ENCODE results near the gene NRXN3. TPM values are rescaled to one million over a fixed set of nuclear protein-coding genes. Genes with fewer than 3 reads are reported as not detected.
A peak's percentile ranks its signal among the peaks of the same experiment; 100 is the strongest.
"Not testable (repeated sequence)": the region's sequence is repeated elsewhere in the genome, so short reads cannot be mapped to it uniquely, and the experiment has no call there.

NRXN3 gene
- total RNA-seq, 2 experiments from 2014 or later, result not detected

GRCh38 chr14:78566026-78566858, 396.1 kb downstream of the NRXN3 start:
- H3K36me3 Mint-ChIP-seq, result no peaks in the 10 kb centered on the region
- H3K9me3 Mint-ChIP-seq, result no peaks in the 10 kb centered on the region
- CTCF ChIA-PET, result interaction anchor here (0.6 to 2.6 kb wide), 16 partner anchors 9 to 912 kb away, joined by 3 to 25 read pairs (median 4); no protein-coding TSS in a partner anchor
- intact Hi-C loops (cut with micrococcal nuclease), result loop anchor here (1.0 to 2.0 kb wide), 2 partner anchors 118 to 703 kb away; no protein-coding TSS in a partner anchor
- POLR2A ChIA-PET, result no interaction called here
- H3K4me1 Mint-ChIP-seq (ENCODE audit: low read depth), result no peaks in the 10 kb centered on the region
- H3K4me3 Mint-ChIP-seq, result no peak overlapping the region
- DNase-seq, result peak; percentile 75
- H3K27ac Mint-ChIP-seq, result no peak overlapping the region
- H3K27me3 Mint-ChIP-seq, result no peaks in the 10 kb centered on the region

- DNase-seq, result no peak
- intact Hi-C loops (cut with micrococcal nuclease), result loop anchor here (1.0 to 2.0 kb wide), 2 partner anchors 119 to 704 kb away; no protein-coding TSS in a partner anchor
- Mint-ChIP-seq H3K27me3 (no peaks in the 10 kb centered on the region), H3K4me1 (ENCODE audit: low read depth) (no peaks in the 10 kb centered on the region), H3K9me3 (no peaks in the 10 kb centered on the region), H3K36me3 (no peaks in the 10 kb centered on the region), H3K4me3 (no peak overlapping the region), H3K27ac (no peak overlapping the region)
- CTCF ChIA-PET, result interaction anchor here (0.6 to 2.6 kb wide), 17 partner anchors 10 to 913 kb away, joined by 3 to 25 read pairs (median 4); no protein-coding TSS in a partner anchor
- POLR2A ChIA-PET, result no interaction called here
These were observed 396.6 kb downstream of the NRXN3 start for GRCh38 chr14:78566859-78567172.

GRCh38 chr14:78567343-78567742, 397.2 kb downstream of the NRXN3 start:
- no peak for DNase-seq
- H3K4me3 Mint-ChIP-seq, result no peak overlapping the region
- H3K4me1 Mint-ChIP-seq (ENCODE audit: low read depth), result no peaks in the 10 kb centered on the region
- no peaks in the 10 kb centered on the region for H3K36me3 Mint-ChIP-seq
- H3K27ac Mint-ChIP-seq, result no peak overlapping the region
- peaks cover 2% of the 10 kb centered on the region for H3K9me3 Mint-ChIP-seq
- ChIA-PET CTCF (interaction anchor here (0.7 to 2.6 kb wide), 6 partner anchors 31 to 914 kb away, joined by 3 to 25 read pairs (median 6); no protein-coding TSS in a partner anchor), POLR2A (no interaction called here)
- H3K27me3 Mint-ChIP-seq, result no peaks in the 10 kb centered on the region
- intact Hi-C loops (cut with micrococcal nuclease), result loop anchor here (2.0 kb wide), 1 partner anchor 705 kb away; no protein-coding TSS in a partner anchor

GRCh38 chr14:78573736-78574135, 403.6 kb downstream of the NRXN3 start:
- H3K27me3 Mint-ChIP-seq; H3K36me3 Mint-ChIP-seq; POLR2A ChIA-PET; H3K27ac Mint-ChIP-seq; H3K4me1 Mint-ChIP-seq (ENCODE audit: low read depth); DNase-seq; CTCF ChIA-PET; intact Hi-C loops (cut with micrococcal nuclease); H3K4me3 Mint-ChIP-seq: not testable (repeated sequence)
- H3K9me3 Mint-ChIP-seq, result peaks cover 23% of the 10 kb centered on the region

GRCh38 chr14:78576437-78577166, 406.4 kb downstream of the NRXN3 start:
- Mint-ChIP-seq H3K27ac (no peak overlapping the region), H3K9me3 (peaks cover 23% of the 10 kb centered on the region), H3K36me3 (peaks cover 6% of the 10 kb centered on the region), H3K4me1 (ENCODE audit: low read depth) (no peaks in the 10 kb centered on the region), H3K27me3 (no peaks in the 10 kb centered on the region), H3K4me3 (no peak overlapping the region)
- no peak for DNase-seq
- ChIA-PET POLR2A (no interaction called here), CTCF (no interaction called here)
- intact Hi-C loops (cut with micrococcal nuclease), result no loop called here

GRCh38 chr14:78581229-78581628, 411.1 kb downstream of the NRXN3 start:
- no peak for DNase-seq
- Mint-ChIP-seq H3K27me3 (peaks cover 2% of the 10 kb centered on the region), H3K27ac (no peak overlapping the region), H3K4me3 (no peak overlapping the region), H3K36me3 (no peaks in the 10 kb centered on the region), H3K4me1 (ENCODE audit: low read depth) (no peaks in the 10 kb centered on the region), H3K9me3 (no peaks in the 10 kb centered on the region)
- ChIA-PET CTCF (no interaction called here), POLR2A (no interaction called here)
- intact Hi-C loops (cut with micrococcal nuclease), result no loop called here

GRCh38 chr14:78586681-78587080, 416.5 kb downstream of the NRXN3 start:
- CTCF ChIA-PET, result interaction anchor here (0.9 to 1.1 kb wide), 2 partner anchors 11 to 20 kb away, joined by 3 read pairs; no protein-coding TSS in a partner anchor
- Mint-ChIP-seq H3K36me3 (no peaks in the 10 kb centered on the region), H3K27me3 (peaks cover 2% of the 10 kb centered on the region), H3K4me3 (no peak overlapping the region), H3K9me3 (no peaks in the 10 kb centered on the region), H3K27ac (no peak overlapping the region), H3K4me1 (ENCODE audit: low read depth) (no peaks in the 10 kb centered on the region)
- no peak for DNase-seq
- intact Hi-C loops (cut with micrococcal nuclease), result no loop called here
- POLR2A ChIA-PET, result no interaction called here

- H3K36me3 Mint-ChIP-seq, result no peaks in the 10 kb centered on the region
- POLR2A ChIA-PET, result no interaction called here
- intact Hi-C loops (cut with micrococcal nuclease), result no loop called here
- no peaks in the 10 kb centered on the region for H3K9me3 Mint-ChIP-seq
- no peak overlapping the region for H3K27ac Mint-ChIP-seq
- CTCF ChIA-PET, result no interaction called here
- no peaks in the 10 kb centered on the region for H3K4me1 Mint-ChIP-seq (ENCODE audit: low read depth)
- DNase-seq, result no peak
- no peak overlapping the region for H3K4me3 Mint-ChIP-seq
- no peaks in the 10 kb centered on the region for H3K27me3 Mint-ChIP-seq
These were observed 418.7 kb downstream of the NRXN3 start for GRCh38 chr14:78588906-78589305.

- no peak overlapping the region for H3K4me3 Mint-ChIP-seq
- ChIA-PET POLR2A (no interaction called here), CTCF (interaction anchor here (0.7 kb wide), 1 partner anchor 26 kb away, joined by 3 read pairs; no protein-coding TSS in a partner anchor)
- DNase-seq, result no peak
- H3K27me3 Mint-ChIP-seq, result no peaks in the 10 kb centered on the region
- H3K4me1 Mint-ChIP-seq (ENCODE audit: low read depth), result no peaks in the 10 kb centered on the region
- intact Hi-C loops (cut with micrococcal nuclease), result no loop called here
- H3K9me3 Mint-ChIP-seq, result no peaks in the 10 kb centered on the region
- no peak overlapping the region for H3K27ac Mint-ChIP-seq
- H3K36me3 Mint-ChIP-seq, result no peaks in the 10 kb centered on the region
These were observed 422.5 kb downstream of the NRXN3 start for GRCh38 chr14:78592616-78593219.

GRCh38 chr14:78593949-78594348, 423.8 kb downstream of the NRXN3 start:
- Mint-ChIP-seq H3K36me3 (no peaks in the 10 kb centered on the region), H3K27ac (no peak overlapping the region), H3K9me3 (no peaks in the 10 kb centered on the region), H3K4me3 (no peak overlapping the region), H3K4me1 (ENCODE audit: low read depth) (no peaks in the 10 kb centered on the region), H3K27me3 (peaks cover 6% of the 10 kb centered on the region)
- POLR2A ChIA-PET, result no interaction called here
- DNase-seq, result no peak
- intact Hi-C loops (cut with micrococcal nuclease), result loop anchor here (2.0 kb wide), 1 partner anchor 145 kb away; no protein-coding TSS in a partner anchor
- CTCF ChIA-PET, result no interaction called here

- no peak for DNase-seq
- Mint-ChIP-seq H3K9me3 (no peaks in the 10 kb centered on the region), H3K27me3 (peaks cover 6% of the 10 kb centered on the region), H3K4me3 (no peak overlapping the region), H3K27ac (no peak overlapping the region), H3K36me3 (no peaks in the 10 kb centered on the region), H3K4me1 (ENCODE audit: low read depth) (no peaks in the 10 kb centered on the region)
- CTCF ChIA-PET, result no interaction called here
- POLR2A ChIA-PET, result no interaction called here
- intact Hi-C loops (cut with micrococcal nuclease), result loop anchor here (2.0 to 5.0 kb wide), 2 partner anchors 147 to 573 kb away; no protein-coding TSS in a partner anchor
These were observed 425.6 kb downstream of the NRXN3 start for GRCh38 chr14:78595797-78596196.

All from activated CD4-positive, alpha-beta memory T cell treated with anti-CD3 and anti-CD28 coated beads for 36 hours (primary cell).